ENCODE results near the gene ARNT2.

ARNT2 gene

GRCh38 chr15:80464951-80465625 is 60.9 kb downstream of the ARNT2 start:
- Histone ChIP-seq H4K20me1 (ENCODE audit: insufficient read depth, low read length) (no peaks in the 10 kb centered on the region), H3K27ac (ENCODE audit: low read depth, low read length, poor library complexity, severe bottlenecking) (no peak overlapping the region), H3K9me3 (ENCODE audit: low read length) (no peaks in the 10 kb centered on the region)

GRCh38 chr15:80465626-80466005 is 61.4 kb downstream of the ARNT2 start:
- no peak overlapping the region for H2AFZ ChIP-seq (ENCODE audit: low read length)
- no peaks in the 10 kb centered on the region for H3F3A ChIP-seq (ENCODE audit: insufficient read depth, low read length)
- H3K4me2 ChIP-seq (ENCODE audit: low read length): no peak overlapping the region
- no peak overlapping the region for H3K27ac ChIP-seq (ENCODE audit: low read depth, low read length, poor library complexity, severe bottlenecking)
- H3K9me3 ChIP-seq (ENCODE audit: low read length): no peaks in the 10 kb centered on the region
- H3K79me2 ChIP-seq (ENCODE audit: insufficient read depth, low read length): no peaks in the 10 kb centered on the region
- no peak overlapping the region for H3K4me3 ChIP-seq (ENCODE audit: low read depth, low read length, poor library complexity, severe bottlenecking)
- TF ChIP-seq CTCF (IDR thresholded peaks at IDR 0.05; ENCODE audit: low read length): no peak
- TF ChIP-seq EZH2 (IDR thresholded peaks at IDR 0.05; ENCODE audit: borderline replicate concordance, low read length): no peak
- H4K20me1 ChIP-seq (ENCODE audit: insufficient read depth, low read length): no peaks in the 10 kb centered on the region
- no peaks in the 10 kb centered on the region; the same call in 1 of the 2 replicates for H3K27me3 ChIP-seq (ENCODE audit: insufficient read depth, low read length)
- H3K9me2 ChIP-seq (ENCODE audit: low read depth, low read length): no peaks in the 10 kb centered on the region
- H3K4me1 ChIP-seq (ENCODE audit: insufficient read depth, low read length, severe bottlenecking): no peaks in the 10 kb centered on the region
- H3K36me3 ChIP-seq (ENCODE audit: insufficient read depth, low read length): no peaks in the 10 kb centered on the region
- H3K9ac ChIP-seq (ENCODE audit: low read length): no peak overlapping the region

More at GRCh38 chr15:80464951-80465625, 60.9 kb downstream of the ARNT2 start:
- TF ChIP-seq CTCF (IDR thresholded peaks at IDR 0.05; ENCODE audit: low read length): no peak
- no peak for TF ChIP-seq EZH2 (IDR thresholded peaks at IDR 0.05; ENCODE audit: borderline replicate concordance, low read length)
- Histone ChIP-seq H3F3A (ENCODE audit: insufficient read depth, low read length) (no peaks in the 10 kb centered on the region), H3K36me3 (ENCODE audit: insufficient read depth, low read length) (no peaks in the 10 kb centered on the region), H3K4me2 (ENCODE audit: low read length) (no peak overlapping the region), H3K4me1 (ENCODE audit: insufficient read depth, low read length, severe bottlenecking) (no peaks in the 10 kb centered on the region), H3K4me3 (ENCODE audit: low read depth, low read length, poor library complexity, severe bottlenecking) (no peak overlapping the region), H3K27me3 (ENCODE audit: insufficient read depth, low read length) (no peaks in the 10 kb centered on the region; the same call in 1 of the 2 replicates), H2AFZ (ENCODE audit: low read length) (no peak overlapping the region), H3K9ac (ENCODE audit: low read length) (no peak overlapping the region), H3K79me2 (ENCODE audit: insufficient read depth, low read length) (no peaks in the 10 kb centered on the region), H3K9me2 (ENCODE audit: low read depth, low read length) (no peaks in the 10 kb centered on the region)

- H3K27ac ChIP-seq (ENCODE audit: low read depth, low read length, poor library complexity, severe bottlenecking): no peak overlapping the region
- H4K20me1 ChIP-seq (ENCODE audit: insufficient read depth, low read length): no peaks in the 10 kb centered on the region
- no peaks in the 10 kb centered on the region for H3K79me2 ChIP-seq (ENCODE audit: insufficient read depth, low read length)
- H3K36me3 ChIP-seq (ENCODE audit: insufficient read depth, low read length): no peaks in the 10 kb centered on the region
- H3K9me2 ChIP-seq (ENCODE audit: low read depth, low read length): no peaks in the 10 kb centered on the region
- TF ChIP-seq EZH2 (IDR thresholded peaks at IDR 0.05; ENCODE audit: borderline replicate concordance, low read length): no peak
- no peak overlapping the region for H2AFZ ChIP-seq (ENCODE audit: low read length)
- no peak overlapping the region for H3K9ac ChIP-seq (ENCODE audit: low read length)
- no peak overlapping the region for H3K4me3 ChIP-seq (ENCODE audit: low read depth, low read length, poor library complexity, severe bottlenecking)
- no peaks in the 10 kb centered on the region for H3K4me1 ChIP-seq (ENCODE audit: insufficient read depth, low read length, severe bottlenecking)
- no peaks in the 10 kb centered on the region; the same call in 1 of the 2 replicates for H3K27me3 ChIP-seq (ENCODE audit: insufficient read depth, low read length)
- H3K4me2 ChIP-seq (ENCODE audit: low read length): no peak overlapping the region
- no peaks in the 10 kb centered on the region for H3K9me3 ChIP-seq (ENCODE audit: low read length)
- H3F3A ChIP-seq (ENCODE audit: insufficient read depth, low read length): no peaks in the 10 kb centered on the region
These were observed 62.4 kb downstream of the ARNT2 start for GRCh38 chr15:80466543-80466942.

- Histone ChIP-seq H3K36me3 (ENCODE audit: insufficient read depth, low read length) (no peaks in the 10 kb centered on the region), H3K9ac (ENCODE audit: low read length) (no peak overlapping the region), H3K4me3 (ENCODE audit: low read depth, low read length, poor library complexity, severe bottlenecking) (no peak overlapping the region), H3K27ac (ENCODE audit: low read depth, low read length, poor library complexity, severe bottlenecking) (no peak overlapping the region), H3K9me3 (ENCODE audit: low read length) (no peaks in the 10 kb centered on the region), H3K79me2 (ENCODE audit: insufficient read depth, low read length) (no peaks in the 10 kb centered on the region), H3K9me2 (ENCODE audit: low read depth, low read length) (no peaks in the 10 kb centered on the region), H3K27me3 (ENCODE audit: insufficient read depth, low read length) (no peaks in the 10 kb centered on the region; the same call in 1 of the 2 replicates), H2AFZ (ENCODE audit: low read length) (no peak overlapping the region), H3K4me1 (ENCODE audit: insufficient read depth, low read length, severe bottlenecking) (no peaks in the 10 kb centered on the region), H3F3A (ENCODE audit: insufficient read depth, low read length) (no peaks in the 10 kb centered on the region), H3K4me2 (ENCODE audit: low read length) (no peak overlapping the region), H4K20me1 (ENCODE audit: insufficient read depth, low read length) (no peaks in the 10 kb centered on the region)
- TF ChIP-seq EZH2 (IDR thresholded peaks at IDR 0.05; ENCODE audit: borderline replicate concordance, low read length): no peak
- no peak for TF ChIP-seq CTCF (IDR thresholded peaks at IDR 0.05; ENCODE audit: low read length)
These were observed 63.1 kb downstream of the ARNT2 start for GRCh38 chr15:80467311-80467714.

Measured in OCI-LY1 (cell line).